Ecto neural progenitor cell (in vitro differentiated cells): ENCODE measurements around the gene TGOLN2.
"Not testable (repeated sequence)": the region's sequence is repeated elsewhere in the genome, so short reads cannot be mapped to it uniquely, and the experiment has no call there.

Experiments used
- DNase-seq: peaks from one replicate; pipeline ENCODE4 v3.0.0-alpha.2; 2018; ENCODE audit warnings: low spot score

The TGOLN2 gene

DNA sequence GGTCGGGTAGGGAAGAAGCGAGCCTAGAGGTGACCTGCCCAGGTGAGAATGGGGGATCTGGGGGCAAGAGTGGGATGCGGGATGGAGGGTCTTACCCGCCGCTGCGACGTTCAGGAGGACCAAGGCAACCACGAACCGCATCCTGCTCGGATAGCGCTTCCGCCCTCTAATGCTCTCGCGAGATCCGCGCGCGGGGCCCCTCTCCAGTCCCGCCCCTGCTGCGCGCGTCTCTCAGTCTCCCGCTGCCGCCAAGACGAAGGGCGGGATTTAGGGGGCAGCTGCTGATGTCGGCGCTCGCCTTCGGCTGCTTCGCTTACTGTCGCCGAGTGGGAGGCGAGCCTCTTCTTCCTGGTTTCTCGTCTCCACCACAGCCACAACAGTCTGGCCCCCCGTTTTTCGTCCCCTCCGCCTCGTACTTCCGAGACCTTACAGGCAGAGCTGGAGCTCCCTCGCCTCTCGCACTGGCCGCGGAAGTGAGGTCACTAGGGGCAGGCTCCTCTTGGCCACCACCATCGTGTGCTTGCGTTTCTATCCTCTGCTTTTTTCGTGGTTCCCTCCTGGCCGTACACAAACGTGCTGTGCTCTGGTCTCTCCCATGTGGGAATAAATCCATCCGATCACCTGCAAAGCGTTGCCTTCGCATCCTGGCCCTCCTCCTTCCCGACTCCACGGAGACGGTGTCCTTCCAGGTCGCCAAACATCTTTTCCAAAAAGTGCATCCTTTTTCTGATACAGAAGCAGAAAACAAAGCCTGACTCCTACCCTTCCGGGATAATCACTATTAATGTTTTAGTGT, at the start of gene TGOLN2:
TSS of gene TGOLN2 (minus strand) at position 168 of the 796 bp plus-strand sequence. CDS start at position 141, 27 bp downstream.
- DNase-seq: peak; percentile 91

- no peak for DNase-seq
These were observed 49.3 kb upstream of the TGOLN2 start for GRCh38 chr2:85377083-85377482.

GRCh38 chr2:85376291-85377065, 48.7 kb upstream of the TGOLN2 start:
- no peak for DNase-seq

DNA sequence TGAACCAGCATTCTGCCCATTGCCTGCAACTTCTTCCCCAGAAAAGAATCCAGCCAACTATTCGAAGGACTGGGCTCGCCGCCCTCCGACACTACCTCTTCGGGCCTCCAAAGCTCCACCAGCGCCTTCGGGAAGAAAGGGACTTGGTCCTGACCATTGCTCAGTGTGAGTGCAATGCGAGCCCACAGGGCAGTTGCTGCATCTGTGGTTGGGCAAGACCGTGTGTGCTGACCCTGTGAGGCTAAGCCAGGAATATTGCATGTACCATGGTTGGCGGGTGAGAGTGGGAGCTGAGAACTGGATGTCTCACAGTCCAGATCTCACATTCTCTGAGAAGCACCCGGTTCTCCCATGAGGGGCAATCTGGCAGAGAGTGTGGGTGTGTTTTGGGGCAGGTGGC, 43.3 kb upstream of the TGOLN2 start:
- DNase-seq: no peak

GRCh38 chr2:85369500-85369899, 41.7 kb upstream of the TGOLN2 start:
- DNase-seq: no peak

DNA sequence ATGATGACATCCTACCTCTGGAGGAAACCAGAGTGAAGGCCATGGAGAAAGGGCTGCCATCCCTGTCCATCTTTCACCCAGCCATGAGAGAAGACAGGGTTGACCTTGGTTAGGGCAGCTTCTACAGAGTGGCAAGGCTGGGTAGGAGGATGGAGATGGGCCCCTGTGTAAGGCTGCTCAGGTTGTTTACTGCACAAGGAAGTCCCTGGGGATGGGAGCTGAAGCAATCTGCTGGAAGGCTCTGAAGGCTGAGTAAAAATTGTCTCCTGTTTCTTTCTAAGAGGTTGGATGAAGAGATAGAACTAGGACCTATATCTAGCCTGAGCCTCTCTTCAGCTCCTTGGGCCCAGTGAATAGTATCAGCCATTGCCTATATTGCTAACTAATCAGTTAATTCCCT, 41.1 kb upstream of the TGOLN2 start:
- no peak for DNase-seq

DNA sequence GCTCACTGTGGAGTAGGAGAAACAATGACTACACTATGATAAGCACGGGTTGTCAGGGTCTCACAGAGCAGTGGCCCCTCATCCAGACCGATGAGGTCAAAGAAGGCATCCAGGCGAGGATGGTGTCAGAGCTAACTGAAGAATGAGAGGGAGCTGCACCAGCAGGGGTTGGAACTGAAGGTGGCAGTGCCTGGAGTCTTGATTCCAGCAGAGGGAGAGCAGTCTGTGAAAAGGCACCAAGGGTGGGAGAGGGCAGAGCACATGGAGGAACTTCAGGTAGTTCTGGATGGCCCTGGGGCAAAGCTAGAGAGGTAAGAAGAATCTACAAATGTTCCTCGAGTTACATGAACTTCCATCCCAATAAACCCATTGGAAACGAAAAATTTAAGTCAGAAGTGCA, 39.4 kb upstream of the TGOLN2 start:
- no peak for DNase-seq

- DNase-seq: not testable (repeated sequence)
These were observed 35.0 kb upstream of the TGOLN2 start for GRCh38 chr2:85362653-85363387.

- DNase-seq: no peak
These were observed 29.9 kb upstream of the TGOLN2 start for GRCh38 chr2:85357736-85358135.

- DNase-seq: no peak
These were observed 28.4 kb upstream of the TGOLN2 start for GRCh38 chr2:85356186-85356585.

GRCh38 chr2:85355521-85355920, 27.7 kb upstream of the TGOLN2 start:
- no peak for DNase-seq

GRCh38 chr2:85355073-85355410, 27.3 kb upstream of the TGOLN2 start:
- DNase-seq: no peak

DNA sequence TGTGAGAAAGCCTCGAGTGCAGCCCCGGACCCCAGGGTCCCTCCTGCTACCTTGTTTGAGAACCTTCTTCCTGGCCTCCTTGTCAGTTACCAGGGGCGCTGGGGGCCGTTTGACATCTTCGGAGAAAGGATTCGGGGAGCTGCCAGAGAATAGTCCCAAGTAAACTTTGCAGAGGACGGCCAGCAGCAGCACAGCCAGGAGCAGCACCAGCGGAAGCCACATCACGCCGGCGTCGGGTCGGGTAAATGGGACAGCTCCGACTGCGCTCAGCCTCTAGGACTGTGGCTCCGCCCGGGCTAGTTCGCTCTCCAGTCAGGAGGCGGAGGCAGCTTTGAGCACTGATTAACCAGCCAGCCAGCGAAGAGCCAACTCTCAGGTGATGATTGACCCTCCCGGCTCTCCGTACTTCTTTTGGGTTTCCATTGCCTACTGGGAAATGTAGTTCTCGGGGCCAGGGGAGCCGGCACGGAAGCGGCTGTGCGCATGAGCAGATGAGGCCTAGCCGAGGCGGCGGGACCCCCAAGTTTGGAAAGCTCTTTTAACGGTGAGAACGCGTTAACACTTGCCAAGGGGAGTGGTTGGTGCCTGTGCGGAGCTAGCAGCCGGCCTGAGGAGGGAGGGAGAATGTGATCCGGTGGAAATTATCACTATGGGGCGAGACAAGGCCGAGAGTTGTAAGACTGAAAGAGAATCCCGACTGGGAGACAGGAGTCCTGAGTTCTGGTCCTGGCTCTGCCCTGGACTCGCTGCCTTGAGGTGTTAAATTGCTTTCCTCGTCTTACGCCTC, 26.7 kb upstream of the TGOLN2 start, which contains the start of the genes ELMOD3 and RETSAT:
TSS of gene ELMOD3 (plus strand) at position 484 of the 787 bp plus-strand sequence. CDS start 2,430 bp downstream, outside the sequence.
TSS of gene RETSAT (minus strand) at position 243 of the 787 bp plus-strand sequence. CDS start at position 222, 21 bp downstream.
- peak; percentile 97 for DNase-seq

- no peak for DNase-seq
These were observed 26.1 kb upstream of the TGOLN2 start for GRCh38 chr2:85353876-85354285.

- DNase-seq: no peak
These were observed 19.8 kb upstream of the TGOLN2 start for GRCh38 chr2:85347599-85347998.

GRCh38 chr2:85344356-85344954, 16.7 kb upstream of the TGOLN2 start:
- no peak for DNase-seq

- not testable (repeated sequence) for DNase-seq
These were observed 15.6 kb upstream of the TGOLN2 start for GRCh38 chr2:85343207-85343895.

GRCh38 chr2:85342156-85342555, 14.4 kb upstream of the TGOLN2 start:
- no peak for DNase-seq

- no peak for DNase-seq
These were observed 13.7 kb upstream of the TGOLN2 start for GRCh38 chr2:85341269-85342029.
